PC-9 (cell line): ENCODE results near the gene SETD3. TPM values are rescaled to one million over a fixed set of nuclear protein-coding genes. Genes with fewer than 3 reads are reported as not detected.

Experiments used
- BruUV-seq: library from RNA; stranded (reverse); fragments of 400-500 nt; replicated peaks from 2 replicates; lab custom pipeline; 2021; lab: Mats Ljungman, UMichigan
- CTCF ChIA-PET: fragments of 300-600 bp; sonication (Branson Sonifier 250); formaldehyde crosslinking; loops from one replicate; lab custom pipeline; 2022; ENCODE audit warnings: antibody characterized with exemption; lab: Charles Lee
- POLR2A ChIA-PET: fragments of 300-600 bp; sonication (Branson Sonifier 250); formaldehyde crosslinking; loops from one replicate; lab custom pipeline; 2022; ENCODE audit warnings: antibody characterized with exemption; ENCODE audit not compliant: unreplicated experiment; lab: Charles Lee
- DNase-seq, 2 experiments: peaks; one replicate each; pipeline versions ENCODE4 v3.0.0 to v3.0.0-alpha.2; 2015 to 2022; ENCODE audit warnings: mixed read lengths in 1 of 2
- H2AFZ ChIP-seq: fragments of 200-600 bp; sonication (generic); 2 replicates; pipeline ENCODE4 v1.8.1; 2017; ENCODE audit warnings: antibody characterized with exemption
- H3F3A ChIP-seq: fragments of 200-600 bp; sonication (generic); 2 replicates; pipeline ENCODE4 v1.8.1; 2017; ENCODE audit warnings: antibody characterized with exemption, mild to moderate bottlenecking, low read depth; ENCODE audit not compliant: insufficient read depth
- H3K27ac ChIP-seq: fragments of 200-600 bp; sonication (generic); 2 replicates; pipeline ENCODE4 v1.6.1; 2016; ENCODE audit warnings: mixed run types
- H3K27me3 ChIP-seq: fragments of 200-600 bp; sonication (generic); 2 replicates; pipeline ENCODE4 v1.6.1; 2016; ENCODE audit warnings: low read depth, mixed run types; ENCODE audit not compliant: insufficient read depth
- H3K36me3 ChIP-seq: fragments of 200-600 bp; sonication (generic); 2 replicates; pipeline ENCODE4 v1.6.1; 2016; ENCODE audit warnings: low read depth, mixed run types
- H3K4me1 ChIP-seq: fragments of 200-600 bp; sonication (generic); replicated peaks from 2 replicates; pipeline ENCODE4 v1.6.1; 2016; ENCODE audit warnings: mixed run types; ENCODE audit not compliant: insufficient read depth
- H3K4me2 ChIP-seq: fragments of 200-600 bp; sonication (generic); 2 replicates; pipeline ENCODE4 v1.6.1; 2017; ENCODE audit warnings: mixed run types
- H3K4me3 ChIP-seq: fragments of 200-600 bp; sonication (generic); 2 replicates; pipeline ENCODE4 v1.6.1; 2016; ENCODE audit warnings: mixed run types
- H3K79me2 ChIP-seq: fragments of 200-600 bp; sonication (generic); 2 replicates; pipeline ENCODE4 v1.6.1; 2017; ENCODE audit warnings: low read depth, mixed run types
- H3K9me2 ChIP-seq: fragments of 200-600 bp; sonication (generic); 2 replicates; pipeline ENCODE4 v1.8.1; 2017; ENCODE audit warnings: mild to moderate bottlenecking; ENCODE audit not compliant: insufficient read depth
- H3K9me3 ChIP-seq: fragments of 200-600 bp; sonication (generic); 2 replicates; pipeline ENCODE4 v1.8.1; 2016; ENCODE audit warnings: low read depth; ENCODE audit not compliant: insufficient read depth
- H4K20me1 ChIP-seq: fragments of 200-600 bp; sonication (generic); 2 replicates; pipeline ENCODE4 v1.8.1; 2017; ENCODE audit not compliant: insufficient read depth
- CTCF ChIP-seq: fragments of 200-600 bp; sonication (generic); conservative IDR thresholded peaks from 2 replicates; pipeline ENCODE4 v1.6.1; 2017; ENCODE audit warnings: mixed run types, antibody characterized with exemption, mild to moderate bottlenecking, moderate library complexity
- EZH2 ChIP-seq: fragments of 200-600 bp; sonication (generic); IDR thresholded peaks from 2 replicates; pipeline ENCODE4 v1.8.0; 2017; ENCODE audit warnings: antibody characterized with exemption, low read depth
- intact Hi-C: fragments of 100-400 bp; cut with micrococcal nuclease; formaldehyde crosslinking; loops from one replicate; pipeline ENCODE4 v1.10.0; 2022; ENCODE audit not compliant: unreplicated experiment
- total RNA-seq: library from RNA; stranded (reverse); gene quantifications from 2 replicates; pipeline ENCODE4 v1.2.3, GENCODE V29; 2021

SETD3 gene
- total RNA-seq, 1 experiment from 2014 or later: 13.4 TPM

- H3K79me2 ChIP-seq: no peaks in the 10 kb centered on the region
- H2AFZ ChIP-seq: no peak overlapping the region
- no peak overlapping the region for H3K4me2 ChIP-seq
- ChIA-PET CTCF (no interaction called here), POLR2A (no interaction called here)
- H3K4me1 ChIP-seq: no peaks in the 10 kb centered on the region
- intact Hi-C loops: loop anchor here (5.0 kb wide), 1 partner anchor 39 kb away; no protein-coding TSS in a partner anchor
- H3K27me3 ChIP-seq: no peaks in the 10 kb centered on the region
- no peak for TF ChIP-seq CTCF
- no peak for TF ChIP-seq EZH2
- H3K36me3 ChIP-seq: no peaks in the 10 kb centered on the region
- H3K4me3 ChIP-seq: no peak overlapping the region
- BruUV-seq: no TSS peak
- DNase-seq: no peak
- no peaks in the 10 kb centered on the region for H3F3A ChIP-seq
- H3K9me2 ChIP-seq: no peaks in the 10 kb centered on the region
- H3K27ac ChIP-seq: no peak overlapping the region
- no peaks in the 10 kb centered on the region for H3K9me3 ChIP-seq
- no peaks in the 10 kb centered on the region for H4K20me1 ChIP-seq
These were observed 42.5 kb upstream of the SETD3 start for GRCh38 chr14:99522934-99523703.

GRCh38 chr14:99522457-99522891 lies 41.8 kb upstream of the SETD3 start:
- Histone ChIP-seq H3K4me1 (no peaks in the 10 kb centered on the region), H3K27ac (no peak overlapping the region), H3K36me3 (no peaks in the 10 kb centered on the region), H3K9me3 (no peaks in the 10 kb centered on the region), H3K79me2 (no peaks in the 10 kb centered on the region), H3F3A (no peaks in the 10 kb centered on the region), H2AFZ (no peak overlapping the region), H3K4me2 (no peak overlapping the region), H3K27me3 (no peaks in the 10 kb centered on the region), H3K4me3 (no peak overlapping the region), H3K9me2 (no peaks in the 10 kb centered on the region), H4K20me1 (no peaks in the 10 kb centered on the region)
- POLR2A ChIA-PET: no interaction called here
- BruUV-seq: no TSS peak
- CTCF ChIA-PET: no interaction called here
- intact Hi-C loops: loop anchor here (5.0 kb wide), 1 partner anchor 40 kb away; no protein-coding TSS in a partner anchor
- DNase-seq: no peak
- no peak for TF ChIP-seq EZH2
- no peak for TF ChIP-seq CTCF

GRCh38 chr14:99522025-99522401 lies 41.4 kb upstream of the SETD3 start:
- no peak for DNase-seq
- Histone ChIP-seq H3K4me3 (no peak overlapping the region), H3F3A (no peaks in the 10 kb centered on the region), H3K27ac (no peak overlapping the region), H3K4me2 (no peak overlapping the region), H3K36me3 (no peaks in the 10 kb centered on the region), H3K27me3 (no peaks in the 10 kb centered on the region), H3K9me2 (no peaks in the 10 kb centered on the region), H3K9me3 (no peaks in the 10 kb centered on the region), H3K79me2 (no peaks in the 10 kb centered on the region), H2AFZ (no peak overlapping the region), H3K4me1 (no peaks in the 10 kb centered on the region), H4K20me1 (no peaks in the 10 kb centered on the region)
- TF ChIP-seq CTCF: no peak
- CTCF ChIA-PET: no interaction called here
- BruUV-seq: no TSS peak
- intact Hi-C loops: loop anchor here (5.0 kb wide), 1 partner anchor 40 kb away; no protein-coding TSS in a partner anchor
- POLR2A ChIA-PET: no interaction called here
